HG03469 (cell line): ENCODE measurements around the gene SAA1.
A peak's percentile ranks its signal among the peaks of the same experiment; 100 is the strongest.
"Not testable (repeated sequence)": the region's sequence is repeated elsewhere in the genome, so short reads cannot be mapped to it uniquely, and the experiment has no call there.

ENCODE experiments used
- ATAC-seq: cut with Tn5 transposase; IDR thresholded peaks from one replicate; pipeline ENCODE4 v1.9.1; 2021; ENCODE audit warnings: mild to moderate bottlenecking, moderate library complexity, moderate number of reproducible peaks; ENCODE audit not compliant: unreplicated experiment

Gene SAA1

GRCh38 chr11:18265949-18266348 is at the start of gene SAA1:
TSS of gene SAA1 (plus strand) at chr11:18266264. CDS start at chr11:18266888, 624 bp downstream.
- no peak for ATAC-seq

- ATAC-seq: no peak
Observed at GRCh38 chr11:18221274-18221876, 44.7 kb upstream of the SAA1 start.

- no peak for ATAC-seq
Observed at GRCh38 chr11:18222814-18223421, 43.1 kb upstream of the SAA1 start.

- ATAC-seq: no peak
Observed at GRCh38 chr11:18223591-18224387, 42.3 kb upstream of the SAA1 start.

GRCh38 chr11:18225913-18226312 is 40.2 kb upstream of the SAA1 start:
- ATAC-seq: peak; percentile 38

- peak; percentile 87 for ATAC-seq
Observed at GRCh38 chr11:18229501-18229900, 36.6 kb upstream of the SAA1 start.

GRCh38 chr11:18230859-18231258 is 35.2 kb upstream of the SAA1 start:
- ATAC-seq: no peak

GRCh38 chr11:18233912-18234311 is 32.2 kb upstream of the SAA1 start:
- ATAC-seq: no peak

- no peak for ATAC-seq
Observed at GRCh38 chr11:18235394-18236334, 30.4 kb upstream of the SAA1 start.

- no peak for ATAC-seq
Observed at GRCh38 chr11:18236664-18237356, 29.3 kb upstream of the SAA1 start, which contains the start of gene SAA4. TSS of gene SAA4 (minus strand) at chr11:18236802. CDS start at chr11:18235926, 876 bp downstream.

GRCh38 chr11:18239655-18240054 is 26.4 kb upstream of the SAA1 start:
- ATAC-seq: no peak

GRCh38 chr11:18243783-18244362 is 22.2 kb upstream of the SAA1 start:
- ATAC-seq: no peak

- ATAC-seq: no peak
Observed at GRCh38 chr11:18245396-18245795, 20.7 kb upstream of the SAA1 start.

GRCh38 chr11:18246379-18247190 is 19.5 kb upstream of the SAA1 start:
- ATAC-seq: peak; percentile 70

GRCh38 chr11:18247191-18247581 is 18.9 kb upstream of the SAA1 start:
- not testable (repeated sequence) for ATAC-seq

GRCh38 chr11:18248561-18248960 is 17.5 kb upstream of the SAA1 start, which contains the start of gene SAA2:
TSS of gene SAA2 (minus strand) at chr11:18248668. CDS start at chr11:18248011, 657 bp downstream.
- ATAC-seq: no peak

- no peak for ATAC-seq
Observed at GRCh38 chr11:18253233-18253632, 12.8 kb upstream of the SAA1 start.

- ATAC-seq: no peak
Observed at GRCh38 chr11:18253778-18254338, 12.2 kb upstream of the SAA1 start.
